HepG2 (cell line): ENCODE results near the gene TP53. TPM values are rescaled to one million over a fixed set of nuclear protein-coding genes. Genes with fewer than 3 reads are reported as not detected.

ENCODE experiments used
- ARNTL ChIP-seq: sonication (generic); formaldehyde crosslinking; IDR thresholded peaks from 2 replicates; pipeline ENCODE4 v1.4.0; 2020; ENCODE audit warnings: mild to moderate bottlenecking, missing genetic modification reagents
- CC2D1A ChIP-seq: sonication (generic); formaldehyde crosslinking; IDR thresholded peaks from 2 replicates; pipeline ENCODE4 v1.8.1; 2023; ENCODE audit warnings: mild to moderate bottlenecking, missing genetic modification reagents
- DR1 ChIP-seq: sonication (generic); formaldehyde crosslinking; IDR thresholded peaks from 2 replicates; pipeline ENCODE4 v1.8.0; 2021; ENCODE audit warnings: mild to moderate bottlenecking, missing genetic modification reagents, inconsistent platforms
- FOXO4 ChIP-seq: sonication (generic); formaldehyde crosslinking; conservative IDR thresholded peaks from 2 replicates; pipeline ENCODE4 v1.8.1; 2023; ENCODE audit warnings: missing genetic modification reagents
- KDM1A ChIP-seq: IDR thresholded peaks from 2 replicates; pipeline ENCODE4 v1.6.1; 2016; ENCODE audit warnings: missing compliant biosample characterization
- MBD4 ChIP-seq: IDR thresholded peaks from 2 replicates; pipeline ENCODE4 v1.6.1; 2012; ENCODE audit warnings: low read length, inconsistent platforms, borderline replicate concordance
- MXD4 ChIP-seq: IDR thresholded peaks from 2 replicates; pipeline ENCODE4 v1.6.1; 2016; ENCODE audit warnings: mild to moderate bottlenecking, missing biosample characterization, missing genetic modification reagents
- NCOA5 ChIP-seq: sonication (generic); formaldehyde crosslinking; IDR thresholded peaks from 2 replicates; pipeline ENCODE4 v1.4.0; 2020; ENCODE audit warnings: missing genetic modification reagents
- NFKB2 ChIP-seq: sonication (generic); formaldehyde crosslinking; IDR thresholded peaks from 2 replicates; pipeline ENCODE4 v1.4.0; 2020; ENCODE audit warnings: missing genetic modification reagents, borderline replicate concordance
- PAXIP1 ChIP-seq: sonication (generic); formaldehyde crosslinking; conservative IDR thresholded peaks from 2 replicates; pipeline ENCODE4 v1.4.0; 2020; ENCODE audit warnings: mild to moderate bottlenecking, missing genetic modification reagents, moderate library complexity
- SALL1 ChIP-seq: sonication (generic); formaldehyde crosslinking; IDR thresholded peaks from 2 replicates; pipeline ENCODE4 v1.8.0; 2022; ENCODE audit warnings: mild to moderate bottlenecking, missing genetic modification reagents
- SATB2 ChIP-seq: sonication (generic); formaldehyde crosslinking; IDR thresholded peaks from 2 replicates; pipeline ENCODE4 v1.5.0; 2020; ENCODE audit warnings: missing genetic modification reagents
- TARDBP ChIP-seq: sonication (generic); formaldehyde crosslinking; IDR thresholded peaks from 2 replicates; pipeline ENCODE4 v1.8.0; 2022; ENCODE audit warnings: mild to moderate bottlenecking, missing genetic modification reagents
- TEAD3 ChIP-seq: optimal IDR thresholded peaks from 2 replicates; pipeline ENCODE3; 2016; ENCODE audit warnings: borderline replicate concordance
- XRCC5 ChIP-seq: fragments of 200-400 bp; formaldehyde crosslinking; optimal IDR thresholded peaks from 2 replicates; pipeline ENCODE3; 2017; ENCODE audit warnings: mild to moderate bottlenecking, low read length
- ZFAT ChIP-seq: sonication (generic); formaldehyde crosslinking; conservative IDR thresholded peaks from 2 replicates; pipeline ENCODE4 v1.8.1; 2023; ENCODE audit warnings: missing genetic modification reagents, inconsistent platforms
- ZNF235 ChIP-seq: sonication (generic); formaldehyde crosslinking; IDR thresholded peaks from 2 replicates; pipeline ENCODE4 v1.8.1; 2023; ENCODE audit warnings: mild to moderate bottlenecking, missing genetic modification reagents, borderline replicate concordance
- ZNF331 ChIP-seq: sonication (generic); formaldehyde crosslinking; IDR thresholded peaks from 2 replicates; pipeline ENCODE4 v1.4.0; 2020; ENCODE audit warnings: missing genetic modification reagents
- ZNF883 ChIP-seq: sonication (generic); formaldehyde crosslinking; IDR thresholded peaks from 2 replicates; pipeline ENCODE4 v1.5.1; 2020; ENCODE audit warnings: mild to moderate bottlenecking, missing genetic modification reagents; ENCODE audit errors: not compliant biosample characterization
- polyA plus RNA-seq, 8 experiments: library from polyadenylated mRNA; depleted of rRNA in 3 of 8; stranded (reverse) in 7 of 8; unstranded in 1 of 8; fragments of >200 nt; fragmentation: Illumina TruSeq in 4 of 8; extraction: Trizol in 4 of 8; gene quantifications; 2 replicates each; pipeline versions ENCODE4 v1.2.1 to v1.2.3, GENCODE V29; 2011 to 2016; ENCODE audit warnings: low read depth in 4 of 8, missing spikeins in 1 of 8, mixed read lengths in 1 of 8; ENCODE audit not compliant: insufficient read depth in 1 of 8
- total RNA-seq, 5 experiments: library from RNA; depleted of rRNA; stranded (reverse); fragments of >200 nt; fragmentation: Illumina TruSeq; extraction: Trizol; gene quantifications; 2 replicates each; pipeline ENCODE4 v1.2.3, GENCODE V29; 2016; ENCODE audit warnings: low read depth in 1 of 5
- TF ChIP-seq, protein P1 (sequence below): IDR thresholded peaks from 2 replicates; pipeline ENCODE4 v1.6.1; 2016
- TF ChIP-seq, protein P2 (sequence below): sonication (generic); formaldehyde crosslinking; IDR thresholded peaks from 2 replicates; pipeline ENCODE4 v1.4.0; 2020; ENCODE audit warnings: missing genetic modification reagents
- TF ChIP-seq, protein P3 (sequence below): sonication (generic); formaldehyde crosslinking; IDR thresholded peaks from 2 replicates; pipeline ENCODE4 v1.9.0; 2022; ENCODE audit warnings: low read depth, missing genetic modification reagents

The TP53 gene
- total and polyA plus RNA-seq, 2 of the 13 experiments (the other 11 are each of a cell fraction or from before 2014, with no cell fraction given), result 17.1 to 29.9 TPM

GRCh38 chr17:7687908-7688807 lies 868 bp upstream of the TP53 start, which contains the start of gene WRAP53 (continued):
- TF ChIP-seq PAXIP1 (no peak), SATB2 (CRISPR knock-in tag) (no peak), CC2D1A (CRISPR knock-in tag) (no peak), TEAD3 (CRISPR knock-in tag) (peak; percentile 33), XRCC5 (peak; percentile 77), NCOA5 (CRISPR knock-in tag) (no peak), MBD4 (no peak), ZNF331 (no peak), KDM1A (CRISPR knock-in tag) (no peak), DR1 (CRISPR knock-in tag) (no peak), NFKB2 (CRISPR knock-in tag) (peak; percentile 33; the same call in 1 of the 2 replicates), MXD4 (CRISPR knock-in tag) (peak; percentile 61), ZNF883 (peak; percentile 23), TARDBP (CRISPR knock-in tag) (no peak), FOXO4 (CRISPR knock-in tag) (no peak), ZFAT (CRISPR knock-in tag) (no peak), SALL1 (peak; percentile 66), ZNF235 (CRISPR knock-in tag) (no peak), ARNTL (CRISPR knock-in tag) (no peak)
- TF ChIP-seq, protein P1, sequence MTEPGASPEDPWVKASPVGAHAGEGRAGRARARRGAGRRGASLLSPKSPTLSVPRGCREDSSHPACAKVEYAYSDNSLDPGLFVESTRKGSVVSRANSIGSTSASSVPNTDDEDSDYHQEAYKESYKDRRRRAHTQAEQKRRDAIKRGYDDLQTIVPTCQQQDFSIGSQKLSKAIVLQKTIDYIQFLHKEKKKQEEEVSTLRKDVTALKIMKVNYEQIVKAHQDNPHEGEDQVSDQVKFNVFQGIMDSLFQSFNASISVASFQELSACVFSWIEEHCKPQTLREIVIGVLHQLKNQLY (CRISPR knock-in tag), result no peak
- TF ChIP-seq, protein P2, sequence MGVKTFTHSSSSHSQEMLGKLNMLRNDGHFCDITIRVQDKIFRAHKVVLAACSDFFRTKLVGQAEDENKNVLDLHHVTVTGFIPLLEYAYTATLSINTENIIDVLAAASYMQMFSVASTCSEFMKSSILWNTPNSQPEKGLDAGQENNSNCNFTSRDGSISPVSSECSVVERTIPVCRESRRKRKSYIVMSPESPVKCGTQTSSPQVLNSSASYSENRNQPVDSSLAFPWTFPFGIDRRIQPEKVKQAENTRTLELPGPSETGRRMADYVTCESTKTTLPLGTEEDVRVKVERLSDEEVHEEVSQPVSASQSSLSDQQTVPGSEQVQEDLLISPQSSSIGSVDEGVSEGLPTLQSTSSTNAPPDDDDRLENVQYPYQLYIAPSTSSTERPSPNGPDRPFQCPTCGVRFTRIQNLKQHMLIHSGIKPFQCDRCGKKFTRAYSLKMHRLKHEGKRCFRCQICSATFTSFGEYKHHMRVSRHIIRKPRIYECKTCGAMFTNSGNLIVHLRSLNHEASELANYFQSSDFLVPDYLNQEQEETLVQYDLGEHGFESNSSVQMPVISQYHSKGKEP, result no peak
- TF ChIP-seq, protein P3, sequence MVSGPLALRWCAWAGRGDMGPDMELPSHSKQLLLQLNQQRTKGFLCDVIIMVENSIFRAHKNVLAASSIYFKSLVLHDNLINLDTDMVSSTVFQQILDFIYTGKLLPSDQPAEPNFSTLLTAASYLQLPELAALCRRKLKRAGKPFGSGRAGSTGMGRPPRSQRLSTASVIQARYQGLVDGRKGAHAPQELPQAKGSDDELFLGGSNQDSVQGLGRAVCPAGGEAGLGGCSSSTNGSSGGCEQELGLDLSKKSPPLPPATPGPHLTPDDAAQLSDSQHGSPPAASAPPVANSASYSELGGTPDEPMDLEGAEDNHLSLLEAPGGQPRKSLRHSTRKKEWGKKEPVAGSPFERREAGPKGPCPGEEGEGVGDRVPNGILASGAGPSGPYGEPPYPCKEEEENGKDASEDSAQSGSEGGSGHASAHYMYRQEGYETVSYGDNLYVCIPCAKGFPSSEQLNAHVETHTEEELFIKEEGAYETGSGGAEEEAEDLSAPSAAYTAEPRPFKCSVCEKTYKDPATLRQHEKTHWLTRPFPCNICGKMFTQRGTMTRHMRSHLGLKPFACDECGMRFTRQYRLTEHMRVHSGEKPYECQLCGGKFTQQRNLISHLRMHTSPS (CRISPR knock-in tag), result no peak
